Fibroblast of mammary gland (primary cell): ENCODE data around the gene UGT1A5.

Experiments
- DNase-seq: peaks from one replicate; pipeline ENCODE4 v3.0.0-alpha.2; 2010; ENCODE audit warnings: low read depth
- H3K4me3 ChIP-seq: 2 replicates; pipeline ENCODE4 v1.5.1; 2011; ENCODE audit warnings: low read depth, mild to moderate bottlenecking, low read length, moderate library complexity; ENCODE audit not compliant: control insufficient read depth
- CTCF ChIP-seq: conservative IDR thresholded peaks from 2 replicates; pipeline ENCODE4 v1.5.1; 2011; ENCODE audit warnings: low read depth, low read length, inconsistent platforms; ENCODE audit not compliant: control insufficient read depth, insufficient read depth

The UGT1A5 gene

GRCh38 chr2:233712611-233713261, at the start of gene UGT1A5:
TSS of gene UGT1A5 (plus strand) at chr2:233712907. CDS start at chr2:233712992, 85 bp downstream.
- no peak for TF ChIP-seq CTCF

GRCh38 chr2:233663911-233664310, 48.8 kb upstream of the UGT1A5 start:
- DNase-seq: no peak
- H3K4me3 ChIP-seq: no peak overlapping the region
- TF ChIP-seq CTCF: no peak

More at GRCh38 chr2:233712611-233713261, at the start of gene UGT1A5:
- no peak for DNase-seq
- no peak within 1 kb of the TSS for H3K4me3 ChIP-seq

- no peak overlapping the region for H3K4me3 ChIP-seq
- no peak for DNase-seq
- no peak for TF ChIP-seq CTCF
Measured at GRCh38 chr2:233668605-233669260, 44.0 kb upstream of the UGT1A5 start.

GRCh38 chr2:233671290-233672161, 41.2 kb upstream of the UGT1A5 start, which contains the start of gene UGT1A9:
TSS of gene UGT1A9 (plus strand) at chr2:233671898. CDS start at chr2:233671935, 37 bp downstream.
- H3K4me3 ChIP-seq: no peak within 1 kb of the TSS
- no peak for TF ChIP-seq CTCF

GRCh38 chr2:233672886-233673285, 39.8 kb upstream of the UGT1A5 start:
- H3K4me3 ChIP-seq: no peak overlapping the region
- TF ChIP-seq CTCF: no peak
- no peak for DNase-seq

More at GRCh38 chr2:233671290-233672161, 41.2 kb upstream of the UGT1A5 start, which contains the start of gene UGT1A9:
- DNase-seq: no peak

- no peak overlapping the region for H3K4me3 ChIP-seq
- TF ChIP-seq CTCF: no peak
- no peak for DNase-seq
Measured at GRCh38 chr2:233673896-233674295, 38.8 kb upstream of the UGT1A5 start.
